Tibial nerve (tissue), 4 donors: ENCODE measurements around the gene CCDC188. TPM values are rescaled to one million over a fixed set of nuclear protein-coding genes. Genes with fewer than 3 reads are reported as not detected.

Experiments used
- DNase-seq, 2 donors: peaks; one replicate each; pipeline ENCODE4 v3.0.0-alpha.2; 2019; ENCODE audit warnings: low spot score in 2 of 2
- H3K27ac ChIP-seq, 4 donors: fragments of 200-600 bp; sonication (generic) in 3 of 4; one replicate each; pipeline ENCODE4 v1.5.1; 2017 to 2019; ENCODE audit warnings: mild to moderate bottlenecking in 1 of 4
- H3K27me3 ChIP-seq, 2 donors: fragments of 200-600 bp; sonication (generic) in 1 of 2; one replicate each; pipeline versions ENCODE4 v1.5.1 to v1.6.0; 2017 to 2019
- H3K36me3 ChIP-seq, 3 donors: fragments of 200-600 bp; sonication (generic); one replicate each; pipeline ENCODE4 v1.5.1; 2018 to 2019
- H3K4me1 ChIP-seq, 4 donors: fragments of 200-600 bp; sonication (generic) in 3 of 4; one replicate each; pipeline ENCODE4 v1.5.1; 2017 to 2019
- H3K4me3 ChIP-seq, 4 donors: fragments of 200-600 bp; sonication (generic) in 3 of 4; one replicate each; pipeline ENCODE4 v1.5.1; 2017 to 2019; ENCODE audit warnings: mild to moderate bottlenecking in 1 of 4, moderate library complexity in 1 of 4
- H3K9me3 ChIP-seq, 4 donors: fragments of 200-600 bp; sonication (generic) in 3 of 4; one replicate each; pipeline ENCODE4 v1.5.1; 2017 to 2019
- CTCF ChIP-seq, 5 experiments: fragments of 200-600 bp in 3 of 5; fragments of 450-650 bp in 2 of 5; sonication (generic) in 3 of 5; IDR thresholded peaks; one replicate each; pipeline ENCODE4 v1.5.1; 2016 to 2019; ENCODE audit warnings: antibody characterized with exemption in 5 of 5, mild to moderate bottlenecking in 3 of 5, moderate library complexity in 2 of 5
- EP300 ChIP-seq, 2 donors: sonication (generic); formaldehyde crosslinking; IDR thresholded peaks; one replicate each; pipeline ENCODE4 v1.6.1; 2017; ENCODE audit warnings: antibody characterized with exemption in 2 of 2, mild to moderate bottlenecking in 1 of 2
- POLR2A ChIP-seq, 2 donors: fragments of 450-650 bp; IDR thresholded peaks; one replicate each; pipeline ENCODE4 v1.6.1; 2017; ENCODE audit warnings: antibody characterized with exemption in 2 of 2, mild to moderate bottlenecking in 2 of 2, moderate library complexity in 2 of 2
- WGBS, 2 donors: methylation state at CpG; one replicate each; pipeline ENCODE4 v1.1.5; 2018; 5-methylcytosine and 5-hydroxymethylcytosine counted together
- total RNA-seq, 4 donors: library from RNA; depleted of rRNA; stranded (reverse); fragments of >200 nt; gene quantifications; one replicate each; pipeline ENCODE4 v1.1.0, GENCODE V29; 2016

The CCDC188 gene
- total RNA-seq, 4 donors from 2014 or later = 1.5 to 12.4 (median 6.6) TPM

- Histone ChIP-seq H3K4me1 (no peaks in the 10 kb centered on the region), H3K9me3 (no peaks in the 10 kb centered on the region), H3K36me3 (no peaks in the 10 kb centered on the region), H3K27ac (no peak overlapping the region), H3K4me3 (no peak overlapping the region), H3K27me3 (no peaks in the 10 kb centered on the region)
- DNase-seq = no peak
- 70 to 76% methylated on average over 23 to 25 of the region's 29 CpGs for WGBS, 2 donors
- no peak for TF ChIP-seq POLR2A (IDR thresholded peaks at IDR 0.05)
Measured at GRCh38 chr22:20178075-20178914, 27.4 kb upstream of the CCDC188 start.

GRCh38 chr22:20177217-20177911 lies 26.5 kb upstream of the CCDC188 start:
- no peak overlapping the region for H3K27ac ChIP-seq
- H3K36me3 ChIP-seq = no peaks in the 10 kb centered on the region
- WGBS, 2 donors = 65 to 84% methylated on average over 18 to 20 of the region's 21 CpGs
- no peak for TF ChIP-seq CTCF (IDR thresholded peaks at IDR 0.05)
- no peak for TF ChIP-seq EP300 (IDR thresholded peaks at IDR 0.05)
- TF ChIP-seq POLR2A (IDR thresholded peaks at IDR 0.05) = no peak
- no peak for DNase-seq
- H3K27me3 ChIP-seq = no peaks in the 10 kb centered on the region
- no peaks in the 10 kb centered on the region for H3K9me3 ChIP-seq
- no peak overlapping the region for H3K4me3 ChIP-seq
- H3K4me1 ChIP-seq = no peaks in the 10 kb centered on the region

GRCh38 chr22:20176421-20177085 lies 25.7 kb upstream of the CCDC188 start:
- no peak overlapping the region for H3K4me3 ChIP-seq
- TF ChIP-seq CTCF (IDR thresholded peaks at IDR 0.05) = no peak
- TF ChIP-seq EP300 (IDR thresholded peaks at IDR 0.05) = no peak
- TF ChIP-seq POLR2A (IDR thresholded peaks at IDR 0.05) = no peak
- H3K27ac ChIP-seq = no peak overlapping the region
- H3K4me1 ChIP-seq = no peaks in the 10 kb centered on the region
- H3K36me3 ChIP-seq = no peaks in the 10 kb centered on the region
- no peaks in the 10 kb centered on the region for H3K9me3 ChIP-seq
- no peaks in the 10 kb centered on the region for H3K27me3 ChIP-seq
- 60 to 69% methylated on average over 17 of the region's 17 CpGs for WGBS, 2 donors
- DNase-seq = no peak

GRCh38 chr22:20175597-20175900 lies 24.7 kb upstream of the CCDC188 start:
- no peak for TF ChIP-seq POLR2A (IDR thresholded peaks at IDR 0.05)
- TF ChIP-seq EP300 (IDR thresholded peaks at IDR 0.05) = no peak
- no peak for TF ChIP-seq CTCF (IDR thresholded peaks at IDR 0.05)
- 53 to 56% methylated on average over 12 of the region's 12 CpGs for WGBS, 2 donors
- H3K9me3 ChIP-seq = no peaks in the 10 kb centered on the region

GRCh38 chr22:20174785-20175596 lies 24.1 kb upstream of the CCDC188 start:
- no peaks in the 10 kb centered on the region for H3K27me3 ChIP-seq
- WGBS, 2 donors = 53 to 70% methylated on average over 15 to 16 of the region's 19 CpGs

More at GRCh38 chr22:20175597-20175900, 24.7 kb upstream of the CCDC188 start:
- H3K36me3 ChIP-seq = no peaks in the 10 kb centered on the region
- no peaks in the 10 kb centered on the region for H3K4me1 ChIP-seq
- no peaks in the 10 kb centered on the region for H3K27me3 ChIP-seq
- H3K4me3 ChIP-seq = no peak overlapping the region
- no peak overlapping the region for H3K27ac ChIP-seq
- no peak for DNase-seq

More at GRCh38 chr22:20174785-20175596, 24.1 kb upstream of the CCDC188 start:
- Histone ChIP-seq H3K4me3 (no peak overlapping the region), H3K9me3 (no peaks in the 10 kb centered on the region), H3K4me1 (no peaks in the 10 kb centered on the region), H3K36me3 (no peaks in the 10 kb centered on the region), H3K27ac (no peak overlapping the region)
- TF ChIP-seq POLR2A (IDR thresholded peaks at IDR 0.05) (no peak), EP300 (IDR thresholded peaks at IDR 0.05) (no peak), CTCF (IDR thresholded peaks at IDR 0.05) (no peak)
- DNase-seq = no peak
